ENCODE measurements around the gene MRPL17. TPM values are rescaled to one million over a fixed set of nuclear protein-coding genes. Genes with fewer than 3 reads are reported as not detected.
A peak's percentile ranks its signal among the peaks of the same experiment; 100 is the strongest.

Gene MRPL17
- total and polyA plus RNA-seq, 10 of the 15 experiments (the other 5 are each of a cell fraction or from before 2014, with no cell fraction given): 60.3 to 171 (median 94.8) TPM

DNA sequence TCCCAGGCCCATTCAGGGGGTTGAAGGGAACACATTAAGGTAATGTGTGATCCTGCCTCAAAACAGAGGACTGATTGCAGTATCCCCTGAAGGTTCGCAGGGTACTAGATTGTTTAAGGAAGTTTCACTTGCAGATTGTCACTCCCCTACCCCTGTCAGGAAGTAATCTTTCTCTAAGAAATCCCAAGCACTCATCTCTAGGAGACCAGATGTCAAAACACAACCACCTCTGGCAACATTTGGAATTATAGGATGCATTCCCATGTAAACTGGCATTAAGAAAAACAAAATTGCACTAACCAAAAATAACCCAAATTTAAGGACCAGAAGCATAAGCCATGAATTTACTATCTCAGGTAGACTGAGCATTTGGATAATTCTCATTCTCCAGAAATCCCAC lies 1.6 kb downstream of the MRPL17 start:
- 28% methylated on average over 1 of the region's 1 CpG for WGBS (ENCODE audit: insufficient coverage, insufficient replicate concordance, low lambda C conversion rate, missing lambda C conversion rate)
- Histone ChIP-seq H3K4me1 (ENCODE audit: control insufficient read depth, insufficient read depth, low read length) (0 out of 2 replicates have a peak, but pooled peaks cover 2% of the 10 kb centered on the region), H3K9me3 (replicated peaks; ENCODE audit: control insufficient read depth, insufficient read depth, low read length) (no peaks in the 10 kb centered on the region), H3K79me2 (ENCODE audit: control insufficient read depth, insufficient read depth, low read length) (peaks cover 29% of the 10 kb centered on the region), H3K4me2 (ENCODE audit: control insufficient read depth, insufficient read depth) (peak overlapping the region; percentile 77), H2AFZ (ENCODE audit: control insufficient read depth, low read depth, low read length) (no peak overlapping the region), H3K4me3 (peak overlapping the region; percentile 62), H3K9ac (ENCODE audit: control insufficient read depth, insufficient read depth, low read length) (peak overlapping the region; percentile 81), H4K20me1 (ENCODE audit: control insufficient read depth, insufficient read depth) (no peaks in the 10 kb centered on the region), H3K36me3 (ENCODE audit: control insufficient read depth in 2 of 2, insufficient read depth in 2 of 2, low read length in 1 of 2) (peaks cover 0 to 13% of the 10 kb centered on the region in 2 experiments; a peak in 1 of 4 replicates), H3K27ac (ENCODE audit: control insufficient read depth, insufficient read depth) (no peak overlapping the region; the same call in 1 of the 2 replicates), H3K27me3 (replicated peaks in 1 of 2; ENCODE audit: control insufficient read depth in 2 of 2, insufficient read depth in 2 of 2, low read length in 1 of 2) (no peaks in the 10 kb centered on the region)
- ATAC-seq: no peak
- peak; percentile 18 for FAIRE-seq
- RAD21 ChIA-PET (ENCODE audit: unreplicated experiment): interaction anchor here (0.7 to 5.0 kb wide), 9 partner anchors 57 to 302 kb away, joined by 3 to 74 read pairs (median 23); partner anchors contain the start of genes ARFIP2, ILK, RRP8 and SMPD1
- CTCF ChIA-PET: interaction anchor here (1.0 to 5.5 kb wide), 12 partner anchors 8 to 302 kb away, joined by 4 to 126 read pairs (median 13); partner anchors contain the start of genes ILK and TPP1
- POLR2A ChIA-PET: interaction anchor here (0.8 to 4.6 kb wide), 6 partner anchors 54 to 155 kb away, joined by 3 to 34 read pairs (median 18); partner anchors contain the start of genes ILK, RRP8, TAF10 and TPP1
- intact Hi-C loops (cut with micrococcal nuclease; ENCODE audit: unreplicated experiment) (no loop called here), in situ Hi-C loops (cut with MboI) (loop anchor here (5.0 kb wide), 1 partner anchor 149 kb away; no protein-coding TSS in a partner anchor)
- DNase-seq (ENCODE audit: low read depth, low spot score): no peak
- TF ChIP-seq JUND (IDR thresholded peaks at IDR 0.05; ENCODE audit: low read depth, low read length) (no peak), NR2C2 (IDR thresholded peaks at IDR 0.05; ENCODE audit: borderline replicate concordance, control insufficient read depth, insufficient read length, low read depth) (no peak), CBFB (IDR thresholded peaks at IDR 0.05; ENCODE audit: low read depth) (no peak), ATF3 (IDR thresholded peaks at IDR 0.05; ENCODE audit: borderline replicate concordance, extremely low read depth, low read depth, low read length) (no peak), IKZF2 (IDR thresholded peaks at IDR 0.05) (no peak), PAX8 (IDR thresholded peaks at IDR 0.05) (no peak), NFIC (IDR thresholded peaks at IDR 0.05; ENCODE audit: low read depth, low read length) (no peak), RCOR1 (conservative IDR thresholded peaks at IDR 0.05; ENCODE audit: low read depth, low read length) (no peak), NFYB (IDR thresholded peaks at IDR 0.05; ENCODE audit: insufficient read depth, low read depth, low read length) (no peak), BACH1 (IDR thresholded peaks at IDR 0.05; ENCODE audit: borderline replicate concordance) (no peak), STAT1 (conservative IDR thresholded peaks at IDR 0.05) (no peak), POLR2AphosphoS5 (IDR thresholded peaks at IDR 0.05; ENCODE audit: low read length) (no peak), TCF12 (IDR thresholded peaks at IDR 0.05; ENCODE audit: low read depth, low read length) (no peak)
- TF ChIP-seq, protein P1, sequence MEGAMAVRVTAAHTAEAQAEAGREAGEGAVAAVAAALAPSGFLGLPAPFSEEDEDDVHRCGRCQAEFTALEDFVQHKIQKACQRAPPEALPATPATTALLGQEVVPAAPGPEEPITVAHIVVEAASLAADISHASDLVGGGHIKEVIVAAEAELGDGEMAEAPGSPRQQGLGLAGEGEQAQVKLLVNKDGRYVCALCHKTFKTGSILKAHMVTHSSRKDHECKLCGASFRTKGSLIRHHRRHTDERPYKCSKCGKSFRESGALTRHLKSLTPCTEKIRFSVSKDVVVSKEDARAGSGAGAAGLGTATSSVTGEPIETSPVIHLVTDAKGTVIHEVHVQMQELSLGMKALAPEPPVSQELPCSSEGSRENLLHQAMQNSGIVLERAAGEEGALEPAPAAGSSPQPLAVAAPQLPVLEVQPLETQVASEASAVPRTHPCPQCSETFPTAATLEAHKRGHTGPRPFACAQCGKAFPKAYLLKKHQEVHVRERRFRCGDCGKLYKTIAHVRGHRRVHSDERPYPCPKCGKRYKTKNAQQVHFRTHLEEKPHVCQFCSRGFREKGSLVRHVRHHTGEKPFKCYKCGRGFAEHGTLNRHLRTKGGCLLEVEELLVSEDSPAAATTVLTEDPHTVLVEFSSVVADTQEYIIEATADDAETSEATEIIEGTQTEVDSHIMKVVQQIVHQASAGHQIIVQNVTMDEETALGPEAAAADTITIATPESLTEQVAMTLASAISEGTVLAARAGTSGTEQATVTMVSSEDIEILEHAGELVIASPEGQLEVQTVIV (IDR thresholded peaks at IDR 0.05; ENCODE audit: borderline replicate concordance, partially characterized antibody): no peak
- TF ChIP-seq, protein P2, sequence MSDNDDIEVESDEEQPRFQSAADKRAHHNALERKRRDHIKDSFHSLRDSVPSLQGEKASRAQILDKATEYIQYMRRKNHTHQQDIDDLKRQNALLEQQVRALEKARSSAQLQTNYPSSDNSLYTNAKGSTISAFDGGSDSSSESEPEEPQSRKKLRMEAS (IDR thresholded peaks at IDR 0.05; ENCODE audit: low read depth, low read length): no peak
- BruUV-seq (replicated peaks): no TSS peak
- SMC1A ChIA-PET (ENCODE audit: uncharacterized antibody, unreplicated experiment): interaction anchor here (0.9 to 4.4 kb wide), 9 partner anchors 14 to 302 kb away, joined by 3 to 57 read pairs (median 12); partner anchors contain the start of genes ARFIP2, ILK, RRP8 and TAF10

All from GM12878 (cell line).